A673 (cell line): ENCODE data around the gene TSPAN5. TPM values are rescaled to one million over a fixed set of nuclear protein-coding genes. Genes with fewer than 3 reads are reported as not detected.
"Not testable (repeated sequence)": the region's sequence is repeated elsewhere in the genome, so short reads cannot be mapped to it uniquely, and the experiment has no call there.

Experiments used
- Bru-seq: library from RNA; stranded (reverse); fragments of 400-500 nt; gene quantifications from one replicate; lab custom pipeline; 2021; lab: Mats Ljungman, UMichigan
- BruChase-seq, 2 experiments: library from RNA; stranded (reverse); fragments of 400-500 nt; gene quantifications; one replicate each; lab custom pipeline; 2021; lab: Mats Ljungman, UMichigan
- BruUV-seq: library from RNA; stranded (reverse); fragments of 400-500 nt; replicated peaks from 2 replicates; lab custom pipeline; 2021; lab: Mats Ljungman, UMichigan
- CTCF ChIA-PET: fragments of 300-600 bp; sonication (Branson Sonifier 250); formaldehyde crosslinking; loops from one replicate; lab custom pipeline; 2022; ENCODE audit warnings: antibody characterized with exemption; lab: Charles Lee
- POLR2A ChIA-PET: fragments of 300-600 bp; sonication (Branson Sonifier 250); formaldehyde crosslinking; loops from one replicate; lab custom pipeline; 2022; ENCODE audit warnings: antibody characterized with exemption; ENCODE audit not compliant: low non-redundant PET; lab: Charles Lee
- DNase-seq: peaks from one replicate; pipeline ENCODE4 v3.0.0-alpha.2; 2015; ENCODE audit warnings: low spot score
- H3K27ac ChIP-seq: fragments of 200-600 bp; sonication (generic); 2 replicates; pipeline ENCODE4 v1.5.1; 2016; ENCODE audit warnings: mixed run types, low read depth, mild to moderate bottlenecking, mixed read lengths, antibody characterized with exemption, low read length; ENCODE audit not compliant: poor library complexity, severe bottlenecking
- H3K27me3 ChIP-seq: fragments of 200-600 bp; sonication (generic); replicated peaks from 2 replicates; pipeline ENCODE4 v1.6.1; 2017; ENCODE audit warnings: mixed run types, low read depth, mild to moderate bottlenecking, mixed read lengths, antibody characterized with exemption, low read length; ENCODE audit not compliant: insufficient read depth, poor library complexity
- H3K36me3 ChIP-seq: fragments of 200-600 bp; sonication (generic); 2 replicates; pipeline ENCODE4 v1.6.1; 2016; ENCODE audit warnings: mixed run types, mild to moderate bottlenecking, mixed read lengths, antibody characterized with exemption, low read length; ENCODE audit not compliant: insufficient read depth, poor library complexity, severe bottlenecking
- H3K4me1 ChIP-seq: fragments of 200-600 bp; sonication (generic); 2 replicates; pipeline ENCODE4 v1.6.1; 2017; ENCODE audit warnings: mixed run types, mild to moderate bottlenecking, mixed read lengths, antibody characterized with exemption, low read length; ENCODE audit not compliant: insufficient read depth, poor library complexity, severe bottlenecking
- H3K4me3 ChIP-seq: fragments of 200-600 bp; sonication (generic); 2 replicates; pipeline ENCODE4 v1.5.1; 2016; ENCODE audit warnings: low read depth, mixed run types, mild to moderate bottlenecking, mixed read lengths, low read length; ENCODE audit not compliant: poor library complexity, severe bottlenecking
- H3K9me3 ChIP-seq: fragments of 200-600 bp; sonication (generic); 2 replicates; pipeline ENCODE4 v1.6.1; 2016; ENCODE audit warnings: mixed run types, low read depth, mild to moderate bottlenecking, mixed read lengths, antibody characterized with exemption, low read length; ENCODE audit not compliant: poor library complexity, severe bottlenecking
- CTCF ChIP-seq: fragments of 300-800, 200-600 bp; sonication (generic); conservative IDR thresholded peaks from 2 replicates; pipeline ENCODE4 v1.5.1; 2017; ENCODE audit warnings: low read depth, mild to moderate bottlenecking, antibody characterized with exemption, low read length, moderate library complexity, mixed read lengths
- EZH2 ChIP-seq: fragments of 200-600 bp; sonication (generic); IDR thresholded peaks from 2 replicates; pipeline ENCODE4 v1.6.1; 2017; ENCODE audit warnings: borderline replicate concordance, low read depth, mild to moderate bottlenecking, mixed read lengths, antibody characterized with exemption, low read length; ENCODE audit not compliant: poor library complexity, severe bottlenecking
- intact Hi-C: fragments of 100-400 bp; cut with micrococcal nuclease; formaldehyde crosslinking; loops from one replicate; pipeline ENCODE4 v1.10.0; 2022; ENCODE audit not compliant: unreplicated experiment
- long read RNA-seq: library from polyadenylated mRNA; stranded (forward); transcript quantifications from one replicate; pipeline ENCODE4 v2.0.0, GENCODE V29; 2022
- total RNA-seq: library from RNA; stranded (reverse); gene quantifications from 2 replicates; pipeline ENCODE4 v1.2.3, GENCODE V29; 2021

The TSPAN5 gene
- total RNA-seq (15.2 and 16.9 TPM in 2 replicates), Bru-seq, nascent RNA (percentile 69 among the genes with signal in this experiment), BruChase-seq, experiment 1, labeled RNA remaining after a 2-hour chase (percentile 67 among the genes with signal in this experiment), BruChase-seq, experiment 2, labeled RNA remaining after a 6-hour chase (percentile 61 among the genes with signal in this experiment)
- long read RNA-seq, full-length matches to known transcripts = 59 of 91 reads
- long read RNA-seq, partial matches to known transcripts = 0 of 91 reads
- long read RNA-seq, other reads (novel, unspliced or antisense) = 32 of 91 reads

- Histone ChIP-seq H3K9me3 (no peaks in the 10 kb centered on the region), H3K27ac (peak within 1 kb of the TSS; percentile 41), H3K4me3 (peak within 1 kb of the TSS; percentile 67), H3K36me3 (no peaks in the 10 kb centered on the region), H3K27me3 (no peaks in the 10 kb centered on the region), H3K4me1 (no peaks in the 10 kb centered on the region)
- POLR2A ChIA-PET = interaction anchor here (0.6 kb wide), 1 partner anchor 232 kb away, joined by 11 read pairs; no protein-coding TSS in a partner anchor
- DNase-seq = peak; percentile 88
- BruUV-seq = no TSS peak
- CTCF ChIA-PET = interaction anchor here (0.6 to 1.0 kb wide), 2 partner anchors 10 to 191 kb away, joined by 4 to 5 read pairs; no protein-coding TSS in a partner anchor
- intact Hi-C loops = loop anchor here (5.0 kb wide), 3 partner anchors 169 to 269 kb away; partner anchors contain the start of gene EIF4E
- TF ChIP-seq EZH2 = no peak
These were observed at the start of gene TSPAN5 for GRCh38 chr4:98658287-98659105. Gene TSPAN5, minus strand, starts transcription at chr4:98658611.

GRCh38 chr4:98706935-98707334 is 48.5 kb upstream of the TSPAN5 start:
- no peak overlapping the region for H3K4me3 ChIP-seq
- ChIA-PET POLR2A (no interaction called here), CTCF (no interaction called here)
- H3K36me3 ChIP-seq = no peaks in the 10 kb centered on the region
- H3K9me3 ChIP-seq = no peaks in the 10 kb centered on the region
- no peaks in the 10 kb centered on the region for H3K27me3 ChIP-seq
- H3K4me1 ChIP-seq = no peaks in the 10 kb centered on the region
- no TSS peak for BruUV-seq
- intact Hi-C loops = no loop called here
- no peak overlapping the region for H3K27ac ChIP-seq
- DNase-seq = no peak
- no peak for TF ChIP-seq CTCF

GRCh38 chr4:98706200-98706813 is 47.9 kb upstream of the TSPAN5 start:
- intact Hi-C loops = no loop called here
- no peak for DNase-seq
- Histone ChIP-seq H3K4me1 (no peaks in the 10 kb centered on the region), H3K4me3 (no peak overlapping the region), H3K36me3 (no peaks in the 10 kb centered on the region), H3K27me3 (no peaks in the 10 kb centered on the region), H3K27ac (no peak overlapping the region), H3K9me3 (no peaks in the 10 kb centered on the region)
- ChIA-PET POLR2A (no interaction called here), CTCF (no interaction called here)
- no TSS peak for BruUV-seq
- TF ChIP-seq CTCF (no peak), EZH2 (no peak)

GRCh38 chr4:98705586-98705985 is 47.2 kb upstream of the TSPAN5 start:
- H3K4me3 ChIP-seq, DNase-seq, H3K4me1 ChIP-seq, BruUV-seq, H3K36me3 ChIP-seq, H3K27me3 ChIP-seq, POLR2A ChIA-PET, H3K27ac ChIP-seq, intact Hi-C loops, H3K9me3 ChIP-seq, CTCF ChIA-PET: not testable (repeated sequence)
